Umbilical cord (tissue), 2 donors: ENCODE data around the gene PSENEN. TPM values are rescaled to one million over a fixed set of nuclear protein-coding genes. Genes with fewer than 3 reads are reported as not detected.

Source experiments
- DNase-seq: peaks from one replicate; pipeline ENCODE4 v3.0.0-alpha.2; 2015; ENCODE audit warnings: low spot score
- total RNA-seq: library from RNA; depleted of rRNA; stranded (reverse); fragments of >200 nt; gene quantifications from one replicate; pipeline ENCODE4 v1.2.3, GENCODE V29; 2014; ENCODE audit warnings: low replicate concordance; ENCODE audit not compliant: insufficient read depth

PSENEN gene
- total RNA-seq, 1 donor from 2014 or later: 3.6 TPM

GRCh38 chr19:35750167-35750566, 4.7 kb downstream of the PSENEN start:
- DNase-seq: no peak

DNA sequence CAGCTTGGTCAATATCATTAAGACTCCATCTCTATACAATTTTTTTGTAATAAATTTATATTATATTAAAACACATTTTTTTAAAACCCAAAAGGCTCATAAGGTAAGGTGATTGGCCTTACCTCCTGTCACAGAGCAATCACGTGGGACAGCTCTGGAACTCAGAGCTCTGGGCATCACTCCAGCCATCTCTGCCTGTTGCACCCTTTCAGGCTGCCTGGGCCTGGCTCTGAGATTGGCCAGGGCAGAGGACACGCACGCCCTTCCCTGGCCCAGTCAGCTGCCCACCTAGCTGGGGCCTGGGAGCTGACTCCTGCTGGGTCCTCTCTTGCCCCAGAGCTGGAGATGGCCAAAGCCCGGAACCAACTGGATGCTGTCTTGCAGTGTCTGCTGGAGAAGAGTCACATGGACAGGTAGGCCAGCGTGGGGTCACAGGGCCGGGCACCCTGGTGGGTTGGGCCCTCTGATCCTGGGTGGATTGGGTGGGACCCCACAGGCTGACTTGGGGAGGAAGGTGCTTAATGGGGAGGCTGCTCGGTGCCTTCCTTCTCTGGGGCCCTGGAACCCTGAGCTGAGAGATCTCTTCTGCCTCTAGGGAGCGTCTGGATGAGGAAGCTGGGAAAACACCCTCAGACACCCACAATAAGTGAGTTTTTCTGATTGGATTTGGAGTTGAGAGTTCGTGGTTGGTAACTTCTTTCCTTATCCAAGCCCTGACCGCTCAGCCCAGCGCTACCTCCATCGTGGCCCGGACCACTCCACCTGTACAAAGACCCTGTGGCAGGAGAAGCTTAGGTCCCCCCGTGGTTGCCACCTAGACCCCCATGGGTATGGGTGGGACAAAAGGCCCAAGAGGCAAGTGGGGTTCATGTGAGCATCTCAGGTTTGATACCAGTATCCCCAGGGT, 6.6 kb downstream of the PSENEN start:
- no peak for DNase-seq

DNA sequence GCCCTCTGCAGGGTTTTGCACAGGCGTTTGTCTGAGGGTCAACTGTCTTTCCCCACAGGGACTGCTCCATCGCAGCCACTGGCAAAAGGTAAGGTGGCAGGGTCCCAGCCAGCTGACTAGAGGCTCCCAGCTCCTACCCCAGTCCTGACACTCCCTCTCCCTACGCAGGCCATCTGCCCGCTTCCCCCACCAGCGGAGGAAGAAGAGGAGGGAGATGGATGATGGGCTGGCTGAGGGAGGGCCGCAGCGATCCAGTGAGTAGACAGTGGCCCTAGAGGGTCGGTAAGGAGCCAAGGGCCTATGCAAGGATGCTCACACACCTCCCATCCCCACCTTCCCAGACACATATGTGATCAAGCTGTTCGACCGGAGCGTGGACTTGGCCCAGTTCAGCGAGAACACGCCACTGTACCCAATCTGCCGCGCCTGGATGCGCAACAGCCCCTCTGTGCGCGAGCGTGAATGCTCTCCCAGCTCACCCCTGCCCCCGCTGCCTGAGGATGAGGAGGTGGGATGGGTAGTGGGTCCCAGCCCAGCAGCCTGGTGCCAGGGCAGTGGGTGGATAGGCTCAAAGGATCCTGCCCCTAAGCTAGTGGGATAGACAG, 7.4 kb downstream of the PSENEN start:
- no peak for DNase-seq

DNA sequence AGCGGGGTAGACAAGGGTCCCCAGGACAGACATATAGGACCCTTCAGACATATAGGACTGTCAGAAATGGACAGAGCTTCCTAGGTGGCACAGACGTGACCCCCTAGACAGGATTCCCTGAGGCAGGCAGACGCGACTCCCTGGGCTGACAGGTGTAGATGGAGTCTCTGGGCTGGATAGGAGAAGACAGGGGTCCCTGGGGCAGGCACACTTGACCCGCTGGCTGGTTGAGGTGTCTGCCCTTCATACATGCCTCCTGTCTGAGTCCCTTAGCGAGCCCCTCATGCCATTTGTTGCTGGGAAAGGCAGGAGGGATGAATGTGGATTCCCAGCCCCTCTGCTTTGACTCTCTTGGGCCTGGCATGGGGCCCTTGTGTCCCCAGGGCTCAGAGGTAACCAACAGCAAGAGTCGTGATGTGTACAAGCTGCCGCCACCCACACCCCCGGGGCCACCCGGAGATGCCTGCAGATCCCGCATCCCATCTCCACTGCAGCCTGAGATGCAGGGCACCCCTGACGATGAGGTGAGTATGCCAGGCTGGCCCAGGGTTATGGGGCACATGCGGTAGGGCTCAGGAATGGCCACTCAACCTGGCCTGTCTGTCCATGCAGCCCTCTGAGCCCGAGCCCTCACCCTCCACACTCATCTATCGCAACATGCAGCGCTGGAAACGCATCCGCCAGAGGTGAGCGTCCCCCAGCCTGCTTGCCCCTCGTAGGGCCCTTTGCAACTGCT, 8.4 kb downstream of the PSENEN start:
- DNase-seq: no peak

DNA sequence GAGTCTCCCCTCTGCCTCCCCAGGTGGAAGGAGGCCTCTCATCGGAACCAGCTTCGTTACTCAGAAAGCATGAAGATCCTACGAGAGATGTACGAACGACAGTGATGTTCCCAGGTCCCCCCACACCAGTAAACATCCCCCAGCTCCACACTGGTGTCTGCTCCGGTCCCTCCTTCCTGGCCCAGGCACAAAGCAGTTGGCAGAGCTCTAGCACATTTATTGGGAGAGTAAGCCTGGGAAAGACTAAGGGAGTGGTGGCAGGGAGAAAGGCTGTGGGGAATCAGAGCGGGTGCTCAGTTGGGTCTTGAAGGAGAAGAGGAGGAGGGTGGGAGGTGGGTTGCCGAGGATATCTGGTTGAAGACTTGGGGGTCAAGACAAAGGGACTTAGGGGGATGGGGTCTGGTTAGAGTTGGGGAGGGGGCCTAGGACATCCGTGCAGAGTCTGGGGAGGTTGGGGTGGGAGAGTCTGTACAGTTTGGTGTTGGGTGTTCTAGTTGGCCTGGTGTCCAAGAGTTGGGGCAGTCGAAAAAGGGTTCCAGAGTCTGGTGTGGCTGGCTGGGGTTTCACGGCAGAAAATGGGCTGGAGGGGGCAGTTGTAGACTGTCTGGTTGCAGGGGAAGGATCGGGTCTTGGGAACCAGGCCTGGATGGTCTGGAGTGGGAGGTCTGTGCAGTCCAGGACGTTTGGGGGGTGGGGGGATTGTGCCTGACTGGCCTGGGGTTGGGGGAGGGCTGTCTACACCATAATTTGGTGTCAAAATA, 9.1 kb downstream of the PSENEN start:
- peak; percentile 41 for DNase-seq

DNA sequence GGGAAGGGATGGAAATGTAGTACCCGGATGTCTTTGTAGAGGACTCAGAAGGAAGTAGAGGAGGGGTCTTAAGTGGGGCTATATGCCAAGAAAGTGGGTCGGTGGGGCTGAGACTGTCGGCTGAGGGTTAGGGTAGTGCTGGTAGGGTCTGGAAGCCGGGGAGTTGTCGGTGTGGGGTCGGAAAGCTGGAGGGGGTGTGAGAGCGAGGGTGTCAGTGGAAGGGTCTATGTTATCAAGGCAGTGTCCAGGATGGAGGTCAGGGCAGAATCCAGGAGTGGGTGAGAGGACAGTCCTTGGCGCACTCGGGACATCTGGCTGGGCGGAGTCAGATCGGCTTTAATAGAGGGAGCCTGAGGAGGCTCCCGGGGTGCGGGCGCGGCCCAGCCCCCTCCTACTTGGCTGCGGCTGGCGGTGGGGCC, 9.7 kb downstream of the PSENEN start:
- no peak for DNase-seq

DNA sequence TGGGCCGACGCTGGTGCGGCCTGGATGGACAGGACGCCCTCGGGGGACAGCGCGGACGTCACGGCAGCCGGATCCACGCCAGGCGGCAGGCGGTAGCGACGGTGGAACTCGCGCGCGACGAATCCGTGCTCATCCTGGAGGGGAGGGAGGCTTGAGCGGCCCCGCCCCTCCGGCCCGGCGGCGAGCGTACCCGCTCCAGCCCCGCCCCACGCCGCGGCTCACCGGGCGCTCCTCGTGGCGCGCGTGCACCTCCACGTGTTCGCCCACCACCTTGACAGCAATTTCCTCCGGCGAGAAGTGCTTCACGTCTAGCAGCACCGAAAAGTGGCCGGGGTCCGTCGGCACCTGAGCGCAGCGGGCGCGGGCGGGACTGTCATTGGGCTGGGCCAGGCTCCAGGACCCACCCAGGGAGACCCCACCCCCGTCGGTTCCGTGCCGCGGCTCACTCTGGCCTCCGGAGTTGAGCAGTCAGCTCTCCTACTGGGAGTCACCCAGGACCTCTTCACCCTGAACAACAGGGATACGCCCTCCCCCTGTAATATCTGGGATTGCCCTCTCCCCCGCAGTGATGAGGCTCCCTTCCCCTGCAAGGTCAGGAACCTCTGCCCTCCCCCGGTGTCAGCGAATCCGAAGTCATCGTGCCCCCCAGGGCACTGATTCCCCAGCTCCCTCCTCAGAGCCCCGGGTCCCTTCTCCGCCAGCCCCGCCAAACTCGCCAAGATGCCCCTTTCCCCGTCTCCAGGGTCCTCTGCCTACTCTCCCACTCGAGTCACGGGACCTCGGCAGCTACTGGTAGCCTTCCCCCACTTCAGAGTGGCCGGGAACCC, 10.3 kb downstream of the PSENEN start:
- peak; percentile 81 for DNase-seq

DNA sequence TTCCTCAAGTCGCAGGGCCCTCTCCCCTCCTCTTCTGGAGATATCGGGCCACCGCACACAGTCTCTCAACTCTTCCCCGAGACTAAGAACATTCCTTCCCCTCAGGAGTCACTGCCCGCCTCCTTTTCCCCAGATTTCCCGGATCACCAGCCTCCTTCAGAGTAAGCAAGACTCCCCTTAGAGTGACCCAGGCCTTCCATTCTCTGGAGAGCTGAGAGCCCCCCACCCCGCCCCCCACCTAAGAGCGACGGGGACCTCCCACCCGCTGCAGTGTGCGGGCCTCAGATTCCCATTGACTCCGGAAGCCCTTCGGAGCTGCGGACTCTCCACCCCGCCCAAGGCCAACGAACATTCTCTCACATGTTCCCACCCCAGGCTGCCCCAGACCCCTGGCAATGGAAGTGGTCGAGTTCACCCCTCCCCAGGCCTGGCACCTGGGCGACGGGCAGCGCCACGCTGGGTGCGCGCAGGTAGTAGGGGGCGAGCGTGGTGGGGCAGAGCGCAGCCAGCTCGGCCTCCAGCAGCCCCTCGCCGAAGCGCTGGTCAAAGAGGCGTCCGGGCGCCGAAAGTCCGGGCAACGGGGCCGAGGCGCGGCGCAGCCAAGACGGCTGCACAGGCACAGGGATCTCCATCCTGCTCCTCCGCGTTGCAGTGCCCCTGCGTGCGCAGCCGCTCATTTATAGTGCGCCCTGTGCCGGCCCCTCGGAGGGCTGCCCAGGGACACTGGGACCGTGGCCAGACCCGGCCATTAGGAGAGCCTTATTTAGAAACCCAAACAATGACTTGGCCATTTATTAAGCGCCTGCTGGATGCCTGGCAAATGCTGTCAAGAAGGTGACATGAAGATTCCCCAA, 11.2 kb downstream of the PSENEN start, which contains the start of gene HSPB6:
Gene HSPB6, minus strand, starts transcription at position 653 of the 854 bp plus-strand sequence. Its CDS starts 21 bp downstream, at position 632.
- DNase-seq: peak; percentile 50

DNA sequence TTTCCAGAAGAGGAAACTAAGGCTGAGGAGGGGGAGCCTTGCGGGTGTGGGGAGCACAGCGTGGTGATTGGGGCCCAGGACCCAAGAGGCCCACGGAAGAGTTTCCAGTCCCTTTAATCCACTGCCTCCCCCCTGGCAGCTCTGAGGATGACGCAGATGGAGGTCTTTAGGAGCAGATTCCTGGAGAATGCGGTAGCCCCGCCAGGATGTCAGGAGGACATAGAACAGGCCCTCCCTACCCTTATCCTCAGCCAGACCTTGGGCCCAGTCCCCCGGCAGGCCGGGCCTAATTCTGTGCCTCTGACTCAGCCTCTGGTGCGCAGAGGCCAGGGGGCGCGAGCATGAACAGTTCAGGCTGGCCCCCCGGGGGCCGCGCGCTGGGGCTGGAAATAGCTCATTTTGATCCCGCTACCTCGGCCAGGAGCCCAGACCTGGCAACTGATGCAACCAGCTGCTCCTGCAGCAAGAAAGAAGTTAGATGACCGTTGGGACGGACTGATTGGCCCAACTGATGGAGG, 11.8 kb downstream of the PSENEN start:
- DNase-seq: peak; percentile 99

DNA sequence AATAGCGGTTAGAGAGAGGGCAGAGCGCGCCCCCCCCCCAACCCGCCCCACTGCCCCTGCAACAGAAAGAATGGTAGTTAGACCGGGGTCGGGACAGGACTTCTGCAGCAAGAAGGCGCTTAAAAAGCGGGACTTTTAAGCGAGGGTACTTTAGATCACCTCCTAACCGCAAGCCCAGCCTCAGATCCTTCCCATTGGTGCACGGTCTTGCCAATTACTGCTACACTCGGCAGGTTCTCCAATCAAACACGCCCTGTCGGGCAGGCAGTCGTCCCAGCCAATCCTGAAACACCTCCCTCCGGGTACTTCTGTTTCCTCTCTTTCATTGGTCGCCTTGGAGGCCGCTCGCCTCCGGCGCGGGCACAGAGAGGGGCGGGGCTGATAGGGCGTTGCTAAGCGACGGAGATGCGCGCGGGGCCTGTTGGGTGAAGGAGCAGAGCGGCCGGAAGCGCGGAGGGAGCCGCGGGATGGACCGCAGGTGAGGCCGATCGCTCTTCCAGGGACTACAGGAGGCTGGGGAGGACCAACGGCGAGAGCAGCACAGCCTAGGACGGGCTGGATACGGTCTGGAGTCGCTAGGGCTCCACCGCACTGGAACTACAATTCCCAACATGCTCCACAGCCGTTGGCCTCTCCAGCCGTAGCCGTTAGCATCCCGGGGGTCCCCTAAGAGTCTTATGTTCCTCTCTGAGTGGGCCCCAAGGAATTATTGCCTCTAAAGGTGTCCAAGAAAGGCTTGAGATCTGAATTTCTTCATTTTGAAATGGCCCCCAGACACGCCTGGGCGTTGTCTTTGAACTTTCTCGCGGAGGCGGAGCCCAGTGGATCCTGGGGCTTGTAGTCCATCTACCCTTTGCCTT, 12.5 kb downstream of the PSENEN start, which contains the start of gene PROSER3:
Gene PROSER3, plus strand, starts transcription at position 428 of the 860 bp plus-strand sequence. Its CDS starts 40 bp downstream, at position 468.
- DNase-seq: peak; percentile 100

DNA sequence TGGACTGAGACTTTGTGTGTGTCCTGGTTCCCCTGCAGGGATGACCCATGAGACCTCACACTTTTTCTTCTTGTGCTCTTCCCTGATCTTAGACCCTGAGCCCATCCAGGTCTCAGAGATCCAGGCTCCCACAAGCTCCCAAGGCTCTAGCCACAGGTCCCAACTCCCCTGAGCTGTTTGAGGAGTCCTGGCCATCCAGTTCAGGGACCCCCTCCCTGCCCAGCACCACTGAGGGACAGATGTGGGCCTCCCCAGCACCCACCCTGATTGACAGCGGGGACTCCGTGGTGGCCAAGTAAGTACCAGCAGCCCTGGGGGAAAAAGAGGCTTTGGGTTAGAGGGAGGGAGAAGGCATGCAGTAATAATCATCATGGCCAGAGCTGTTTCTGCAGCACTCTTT, 14.2 kb downstream of the PSENEN start:
- DNase-seq: no peak

DNA sequence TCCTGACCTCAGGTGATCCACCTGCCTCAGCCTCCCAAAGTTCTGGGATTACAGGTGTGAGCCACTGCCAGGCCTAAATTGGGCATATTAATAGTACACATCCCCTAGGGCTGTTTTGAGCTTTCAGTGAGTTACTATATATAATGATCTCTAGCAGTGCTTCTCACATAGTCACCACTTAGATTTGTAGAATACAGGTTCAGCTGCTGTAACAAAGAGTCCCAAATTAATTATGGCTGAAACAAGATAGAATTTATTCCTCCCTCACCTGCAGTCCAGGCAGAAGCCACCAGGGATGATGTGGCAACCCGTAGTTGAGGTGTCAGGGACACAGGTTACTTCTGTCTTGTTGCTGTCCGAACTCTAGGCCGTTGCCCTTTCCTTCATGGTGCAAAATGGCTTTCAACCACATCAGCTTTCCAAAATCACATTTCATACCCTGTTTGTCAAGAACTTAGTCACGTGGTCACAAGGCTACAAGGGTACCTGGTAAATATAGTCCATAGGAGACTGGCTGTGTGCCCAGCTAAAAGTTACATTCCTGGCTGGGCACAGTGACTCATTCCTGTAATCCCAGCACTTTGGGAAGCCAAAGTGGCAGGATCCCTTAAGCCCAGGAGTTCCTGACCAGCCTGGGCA, 15.4 kb downstream of the PSENEN start:
- no peak for DNase-seq

- no peak for DNase-seq
Observed at GRCh38 chr19:35764432-35765315, 19.2 kb downstream of the PSENEN start.

- no peak for DNase-seq
Observed at GRCh38 chr19:35766571-35767104, 21.2 kb downstream of the PSENEN start.

GRCh38 chr19:35767288-35768081, 22.0 kb downstream of the PSENEN start:
- peak; percentile 55 for DNase-seq

- DNase-seq: no peak
Observed at GRCh38 chr19:35768082-35768421, 22.6 kb downstream of the PSENEN start.
